Stimulated activated CD8-positive, alpha-beta memory T cell treated with anti-CD3 and anti-CD28 coated beads, Interleukin-4, amount 100 ng/mL, for 24 hours (primary cell): ENCODE data around the gene ZFAND6.

Experiments
- DNase-seq: peaks from one replicate; pipeline ENCODE4 v3.0.0-alpha.2; 2020; ENCODE audit warnings: low read depth

ZFAND6 gene

GRCh38 chr15:80052597-80053304, 6.7 kb upstream of the ZFAND6 start:
- no peak for DNase-seq

- DNase-seq = no peak
These were observed 3.5 kb upstream of the ZFAND6 start for GRCh38 chr15:80055933-80056332.

- DNase-seq = no peak
These were observed 1.4 kb upstream of the ZFAND6 start for GRCh38 chr15:80058044-80058443.

GRCh38 chr15:80059786-80060355, 395 bp downstream of the ZFAND6 start:
- DNase-seq = peak; percentile 70

- no peak for DNase-seq
These were observed 1.0 kb downstream of the ZFAND6 start for GRCh38 chr15:80060356-80061006.

GRCh38 chr15:80061582-80061981, 2.1 kb downstream of the ZFAND6 start:
- DNase-seq = no peak

- no peak for DNase-seq
These were observed 7.4 kb downstream of the ZFAND6 start for GRCh38 chr15:80066912-80067311.

GRCh38 chr15:80068578-80068977, 9.1 kb downstream of the ZFAND6 start:
- no peak for DNase-seq

GRCh38 chr15:80070840-80071239, 11.4 kb downstream of the ZFAND6 start:
- DNase-seq = no peak

- DNase-seq = no peak
These were observed 12.2 kb downstream of the ZFAND6 start for GRCh38 chr15:80071652-80072051.

GRCh38 chr15:80072285-80072994, 13.0 kb downstream of the ZFAND6 start:
- no peak for DNase-seq

- no peak for DNase-seq
These were observed 13.7 kb downstream of the ZFAND6 start for GRCh38 chr15:80073197-80073596.

GRCh38 chr15:80076321-80077318, 17.1 kb downstream of the ZFAND6 start:
- DNase-seq = no peak

- no peak for DNase-seq
These were observed 21.9 kb downstream of the ZFAND6 start for GRCh38 chr15:80081390-80081789.

GRCh38 chr15:80087104-80087503, 27.6 kb downstream of the ZFAND6 start:
- no peak for DNase-seq

GRCh38 chr15:80090041-80090440, 30.6 kb downstream of the ZFAND6 start:
- no peak for DNase-seq

GRCh38 chr15:80090879-80091503, 31.5 kb downstream of the ZFAND6 start:
- no peak for DNase-seq

- DNase-seq = peak; percentile 2
These were observed 34.5 kb downstream of the ZFAND6 start for GRCh38 chr15:80093854-80094418.

- no peak for DNase-seq
These were observed 36.0 kb downstream of the ZFAND6 start for GRCh38 chr15:80095511-80095910.

- no peak for DNase-seq
These were observed 36.5 kb downstream of the ZFAND6 start for GRCh38 chr15:80095969-80096368.

- DNase-seq = no peak
These were observed 38.9 kb downstream of the ZFAND6 start for GRCh38 chr15:80098341-80098740.
